ENCODE measurements around the gene NAPG.

NAPG gene

GRCh38 chr18:10579079-10579867 is 53.4 kb downstream of the NAPG start:
- Histone ChIP-seq H3K9me3 (ENCODE audit: insufficient read depth, low read depth, low read length) (no peaks in the 10 kb centered on the region), H3K4me2 (ENCODE audit: low read depth, low read length, poor library complexity, severe bottlenecking) (no peak overlapping the region), H3K27me3 (ENCODE audit: insufficient read depth, low read length, poor library complexity, severe bottlenecking) (no peaks in the 10 kb centered on the region), H3K4me1 (ENCODE audit: insufficient read depth, low read length, poor library complexity, severe bottlenecking) (no peaks in the 10 kb centered on the region), H3K9ac (ENCODE audit: low read depth, low read length, poor library complexity, severe bottlenecking) (no peak overlapping the region), H3K9me2 (replicated peaks; ENCODE audit: low read depth, low read length) (no peaks in the 10 kb centered on the region), H4K20me1 (ENCODE audit: insufficient read depth, low read length, poor library complexity, severe bottlenecking) (no peaks in the 10 kb centered on the region), H3K36me3 (ENCODE audit: insufficient read depth, low read length) (no peaks in the 10 kb centered on the region), H3K79me2 (ENCODE audit: insufficient read depth, low read length) (no peaks in the 10 kb centered on the region), H3K4me3 (ENCODE audit: low read length, poor library complexity, severe bottlenecking) (no peak overlapping the region), H2AFZ (ENCODE audit: low read length) (no peak overlapping the region), H3F3A (ENCODE audit: low read depth) (no peaks in the 10 kb centered on the region)
- no peak for TF ChIP-seq EZH2phosphoT487 (IDR thresholded peaks at IDR 0.05; ENCODE audit: borderline replicate concordance)
- TF ChIP-seq CTCF (conservative IDR thresholded peaks at IDR 0.05; ENCODE audit: low read length) = no peak

GRCh38 chr18:10580215-10580614 is 54.4 kb downstream of the NAPG start:
- Histone ChIP-seq H3K4me2 (ENCODE audit: low read depth, low read length, poor library complexity, severe bottlenecking) (no peak overlapping the region), H3F3A (ENCODE audit: low read depth) (no peaks in the 10 kb centered on the region), H3K4me1 (ENCODE audit: insufficient read depth, low read length, poor library complexity, severe bottlenecking) (no peaks in the 10 kb centered on the region), H2AFZ (ENCODE audit: low read length) (no peak overlapping the region), H3K27me3 (ENCODE audit: insufficient read depth, low read length, poor library complexity, severe bottlenecking) (no peaks in the 10 kb centered on the region), H3K9ac (ENCODE audit: low read depth, low read length, poor library complexity, severe bottlenecking) (no peak overlapping the region), H3K9me2 (replicated peaks; ENCODE audit: low read depth, low read length) (no peaks in the 10 kb centered on the region), H3K79me2 (ENCODE audit: insufficient read depth, low read length) (no peaks in the 10 kb centered on the region), H3K9me3 (ENCODE audit: insufficient read depth, low read depth, low read length) (no peaks in the 10 kb centered on the region), H4K20me1 (ENCODE audit: insufficient read depth, low read length, poor library complexity, severe bottlenecking) (no peaks in the 10 kb centered on the region), H3K36me3 (ENCODE audit: insufficient read depth, low read length) (no peaks in the 10 kb centered on the region), H3K4me3 (ENCODE audit: low read length, poor library complexity, severe bottlenecking) (no peak overlapping the region)
- TF ChIP-seq EZH2phosphoT487 (IDR thresholded peaks at IDR 0.05; ENCODE audit: borderline replicate concordance) (no peak), CTCF (conservative IDR thresholded peaks at IDR 0.05; ENCODE audit: low read length) (no peak)

- no peak for TF ChIP-seq EZH2phosphoT487 (IDR thresholded peaks at IDR 0.05; ENCODE audit: borderline replicate concordance)
- H3K9me2 ChIP-seq (replicated peaks; ENCODE audit: low read depth, low read length) = no peaks in the 10 kb centered on the region
- no peaks in the 10 kb centered on the region for H3K36me3 ChIP-seq (ENCODE audit: insufficient read depth, low read length)
- H3K79me2 ChIP-seq (ENCODE audit: insufficient read depth, low read length) = no peaks in the 10 kb centered on the region
- H3K4me3 ChIP-seq (ENCODE audit: low read length, poor library complexity, severe bottlenecking) = no peak overlapping the region
- no peaks in the 10 kb centered on the region for H3K4me1 ChIP-seq (ENCODE audit: insufficient read depth, low read length, poor library complexity, severe bottlenecking)
- H3K27me3 ChIP-seq (ENCODE audit: insufficient read depth, low read length, poor library complexity, severe bottlenecking) = no peaks in the 10 kb centered on the region
- no peaks in the 10 kb centered on the region for H4K20me1 ChIP-seq (ENCODE audit: insufficient read depth, low read length, poor library complexity, severe bottlenecking)
- H2AFZ ChIP-seq (ENCODE audit: low read length) = no peak overlapping the region
- H3F3A ChIP-seq (ENCODE audit: low read depth) = no peaks in the 10 kb centered on the region
- no peaks in the 10 kb centered on the region for H3K9me3 ChIP-seq (ENCODE audit: insufficient read depth, low read depth, low read length)
- no peak overlapping the region for H3K9ac ChIP-seq (ENCODE audit: low read depth, low read length, poor library complexity, severe bottlenecking)
- H3K4me2 ChIP-seq (ENCODE audit: low read depth, low read length, poor library complexity, severe bottlenecking) = no peak overlapping the region
These were observed 59.4 kb downstream of the NAPG start for GRCh38 chr18:10585260-10585659.

- TF ChIP-seq CTCF (conservative IDR thresholded peaks at IDR 0.05; ENCODE audit: low read length) = no peak
- no peak for TF ChIP-seq EZH2phosphoT487 (IDR thresholded peaks at IDR 0.05; ENCODE audit: borderline replicate concordance)
- Histone ChIP-seq H3K4me1 (ENCODE audit: insufficient read depth, low read length, poor library complexity, severe bottlenecking) (no peaks in the 10 kb centered on the region), H3K79me2 (ENCODE audit: insufficient read depth, low read length) (no peaks in the 10 kb centered on the region), H3F3A (ENCODE audit: low read depth) (no peaks in the 10 kb centered on the region), H2AFZ (ENCODE audit: low read length) (no peak overlapping the region), H3K4me3 (ENCODE audit: low read length, poor library complexity, severe bottlenecking) (no peak overlapping the region), H3K9ac (ENCODE audit: low read depth, low read length, poor library complexity, severe bottlenecking) (no peak overlapping the region), H3K36me3 (ENCODE audit: insufficient read depth, low read length) (no peaks in the 10 kb centered on the region), H3K4me2 (ENCODE audit: low read depth, low read length, poor library complexity, severe bottlenecking) (no peak overlapping the region), H3K9me3 (ENCODE audit: insufficient read depth, low read depth, low read length) (no peaks in the 10 kb centered on the region), H3K9me2 (replicated peaks; ENCODE audit: low read depth, low read length) (no peaks in the 10 kb centered on the region), H4K20me1 (ENCODE audit: insufficient read depth, low read length, poor library complexity, severe bottlenecking) (no peaks in the 10 kb centered on the region), H3K27me3 (ENCODE audit: insufficient read depth, low read length, poor library complexity, severe bottlenecking) (no peaks in the 10 kb centered on the region)
These were observed 63.1 kb downstream of the NAPG start for GRCh38 chr18:10588975-10589374.
